ENCODE results near the gene GNPTAB.
"Not testable (repeated sequence)": the region's sequence is repeated elsewhere in the genome, so short reads cannot be mapped to it uniquely, and the experiment has no call there.

Gene GNPTAB

DNA sequence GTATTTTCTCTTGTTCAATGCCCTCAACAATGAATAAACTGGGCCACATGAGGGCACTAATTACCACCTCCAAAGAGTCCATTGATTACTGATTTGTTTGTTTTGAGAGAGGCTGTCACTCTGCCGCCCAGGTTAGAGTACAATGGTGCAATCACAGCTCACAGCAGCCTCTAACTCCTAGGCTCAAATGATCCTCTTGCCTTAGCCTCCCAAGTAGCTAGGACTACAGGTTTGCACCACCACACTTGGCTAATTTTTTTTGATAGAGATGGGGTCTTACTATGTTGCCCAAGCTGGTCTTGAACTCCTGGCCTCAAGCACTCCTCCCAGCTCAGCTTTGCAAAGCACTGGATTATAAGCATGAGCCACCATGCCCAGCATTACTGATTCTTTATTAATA is 63.2 kb downstream of the GNPTAB start:
- no peak for DNase-seq

DNA sequence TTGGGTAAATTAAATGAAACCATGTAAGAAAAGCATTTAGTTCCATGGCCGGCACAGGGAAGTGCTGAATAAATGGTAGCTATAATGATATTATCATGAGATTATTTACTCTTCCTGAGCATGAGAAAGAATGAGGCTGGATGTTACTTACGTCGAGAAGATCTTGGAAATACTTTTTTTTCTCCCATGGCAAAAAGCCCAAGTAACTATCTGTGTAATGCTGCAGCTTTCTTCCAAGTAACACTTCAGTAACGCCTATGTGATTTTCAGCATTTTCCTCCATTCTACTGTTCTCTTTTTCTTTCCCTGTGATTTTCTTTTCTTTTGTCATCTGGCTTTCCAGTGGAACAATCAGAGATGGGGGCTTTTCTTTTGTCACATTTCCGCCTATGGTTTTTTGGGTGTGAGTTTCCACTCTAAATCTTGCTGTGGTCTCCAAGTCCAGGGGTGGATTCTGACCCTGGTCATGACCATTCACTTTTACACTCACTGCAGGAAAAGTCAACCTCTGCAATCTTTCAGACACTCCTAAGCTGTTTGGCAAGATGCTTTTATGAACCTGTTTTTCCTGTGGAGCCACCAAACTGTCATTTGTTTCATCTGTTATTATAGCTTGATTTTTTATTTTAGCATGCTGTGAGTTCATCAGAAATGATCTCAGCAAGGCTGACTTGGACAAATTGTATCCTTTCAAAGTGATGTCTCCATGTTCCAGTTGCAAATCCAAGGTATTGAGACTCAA is 66.5 kb downstream of the GNPTAB start:
- no peak for DNase-seq

DNA sequence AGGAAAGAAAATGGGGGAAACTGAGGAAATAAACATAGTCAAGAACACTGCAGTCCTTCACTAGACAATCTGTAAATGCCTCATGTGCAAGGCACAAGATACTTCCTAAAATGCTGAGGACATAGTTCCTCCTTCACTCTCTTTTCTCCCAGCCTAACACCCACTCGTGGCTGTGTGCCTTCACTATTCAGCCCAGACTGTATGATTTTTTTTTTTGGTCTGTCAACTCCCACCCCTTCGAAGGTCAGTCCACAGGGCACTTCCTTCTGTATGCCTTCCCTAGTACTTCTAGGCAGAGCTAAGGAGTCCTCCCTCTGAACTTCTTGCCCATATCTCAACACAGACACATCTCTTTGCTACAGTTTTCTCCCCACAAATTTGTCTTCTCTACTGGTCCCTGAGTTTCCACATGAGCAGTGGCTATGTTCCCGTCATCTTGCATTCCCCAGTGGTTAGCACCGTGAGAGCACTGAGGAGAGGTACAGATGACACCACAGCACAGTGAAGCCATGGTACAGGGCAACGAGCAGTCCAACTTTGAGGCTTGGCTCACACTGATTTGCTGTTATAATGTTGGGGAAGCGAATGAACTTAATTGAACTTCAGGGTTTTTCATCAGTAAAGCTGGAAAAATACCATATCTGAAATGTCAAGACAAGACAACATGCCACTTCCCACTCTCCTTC is 67.4 kb downstream of the GNPTAB start:
- DNase-seq, result no peak

- no peak for DNase-seq
Observed at GRCh38 chr12:101761781-101762180, 69.0 kb downstream of the GNPTAB start.

- no peak for DNase-seq
Observed at GRCh38 chr12:101761350-101761749, 69.4 kb downstream of the GNPTAB start.

DNA sequence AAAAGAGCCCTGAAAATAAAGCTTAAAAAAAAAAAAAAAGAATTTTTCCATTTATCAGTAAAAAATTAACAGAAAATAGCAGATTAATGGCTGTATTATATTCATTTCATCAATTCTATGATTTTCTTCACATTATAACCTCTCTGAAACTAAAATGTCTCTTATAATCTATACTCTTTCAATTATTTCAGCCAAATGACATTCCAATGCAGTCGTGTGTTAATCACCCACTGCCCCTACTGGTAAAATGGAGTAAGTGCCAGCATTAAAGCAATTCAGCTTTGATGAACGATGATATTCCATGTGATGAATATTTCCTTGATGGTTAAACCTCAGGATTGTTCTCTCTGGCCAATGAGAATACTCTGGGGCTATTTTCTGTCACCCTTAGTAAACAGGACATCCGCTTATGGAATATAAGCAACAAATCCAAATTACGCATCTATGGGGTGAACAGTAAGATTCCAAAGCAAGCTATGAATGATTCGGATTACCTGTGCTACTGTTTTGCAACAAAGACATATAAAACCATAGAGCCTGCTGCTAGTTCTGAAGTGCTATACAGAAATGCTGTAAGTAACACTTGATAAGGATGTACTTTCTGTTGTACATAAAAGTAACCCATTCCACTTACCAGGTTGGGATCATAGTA is 71.2 kb downstream of the GNPTAB start:
- peak; percentile 9 for DNase-seq

DNA sequence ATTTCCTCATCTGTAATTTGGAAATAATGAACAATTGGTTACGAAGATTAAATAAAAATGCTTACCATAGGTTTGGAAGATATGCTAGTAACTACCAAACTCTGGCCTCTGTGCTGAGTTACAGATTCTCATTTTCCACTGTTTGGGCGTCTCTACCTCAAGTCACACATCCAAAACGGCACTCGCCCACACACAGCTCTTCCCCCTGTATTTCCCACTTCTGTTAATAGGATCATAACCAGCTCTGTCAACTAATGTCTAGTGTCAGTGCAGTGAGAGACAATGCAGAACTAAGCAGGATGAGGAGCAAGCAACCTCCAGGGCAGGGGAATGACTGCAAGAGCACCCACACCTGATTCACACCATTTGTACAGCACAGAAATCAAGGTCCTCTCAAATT is 80.6 kb downstream of the GNPTAB start:
- DNase-seq, result no peak

DNA sequence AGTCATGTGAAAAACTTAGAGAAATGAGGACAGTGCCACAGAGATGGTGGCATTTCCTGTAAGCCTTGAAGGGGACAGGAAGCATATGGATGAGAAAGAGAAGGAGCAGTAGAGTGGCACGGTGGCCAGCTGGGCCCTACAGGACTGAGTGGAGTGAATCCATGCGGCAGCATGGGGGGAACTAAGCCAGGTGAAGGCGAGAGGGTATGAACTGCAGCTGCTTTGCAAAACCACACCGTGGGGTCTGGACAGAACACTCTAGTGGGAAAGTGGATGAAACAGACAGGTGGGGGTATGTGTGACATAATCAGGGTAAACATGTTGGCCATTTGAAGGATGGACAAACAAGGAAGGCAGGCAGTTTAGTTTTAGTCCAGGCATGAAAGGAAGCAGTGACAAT is 81.1 kb downstream of the GNPTAB start:
- DNase-seq, result no peak

- no peak for DNase-seq
Observed at GRCh38 chr12:101748907-101749306, 81.9 kb downstream of the GNPTAB start.

DNA sequence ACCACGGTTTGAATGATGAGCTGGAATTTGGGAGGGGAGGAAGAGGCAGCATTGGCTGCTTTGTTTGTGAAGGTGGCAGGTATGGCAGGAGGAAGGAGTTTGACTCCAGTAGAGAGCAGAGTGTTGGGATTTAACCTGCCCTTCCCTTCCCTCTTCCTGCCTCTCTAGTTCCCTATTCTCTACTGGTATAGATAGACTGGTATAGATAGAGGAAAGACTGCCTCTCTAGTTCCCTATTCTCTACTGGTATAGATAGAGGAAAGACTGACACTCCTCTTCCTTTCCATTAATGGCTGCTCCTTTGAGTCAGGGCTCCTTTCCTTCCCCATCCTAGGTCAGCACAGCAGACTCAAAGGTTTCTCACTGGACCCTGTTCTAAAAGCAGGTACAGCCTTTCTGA is 83.1 kb downstream of the GNPTAB start:
- no peak for DNase-seq

DNA sequence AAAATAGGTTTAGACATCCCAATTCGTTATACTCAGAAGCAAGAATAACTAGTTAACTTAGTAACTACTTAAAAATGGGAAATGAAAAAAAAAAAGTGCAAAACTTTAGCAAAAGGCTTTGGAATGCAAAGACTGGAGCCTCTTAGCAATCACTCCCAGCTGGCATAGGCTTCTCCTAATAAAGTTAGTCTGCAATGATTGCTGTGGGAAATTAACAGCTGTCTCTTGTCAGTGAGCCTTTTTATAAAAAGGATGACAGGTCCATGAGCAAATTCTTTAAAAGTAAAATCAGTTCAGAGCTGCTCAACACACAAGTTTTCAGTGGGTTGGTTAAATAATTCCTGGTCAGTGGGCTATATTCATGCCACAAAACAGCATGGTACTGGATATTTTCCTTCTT is 84.1 kb downstream of the GNPTAB start:
- no peak for DNase-seq

- DNase-seq, result no peak
Observed at GRCh38 chr12:101746196-101746595, 84.6 kb downstream of the GNPTAB start.

DNA sequence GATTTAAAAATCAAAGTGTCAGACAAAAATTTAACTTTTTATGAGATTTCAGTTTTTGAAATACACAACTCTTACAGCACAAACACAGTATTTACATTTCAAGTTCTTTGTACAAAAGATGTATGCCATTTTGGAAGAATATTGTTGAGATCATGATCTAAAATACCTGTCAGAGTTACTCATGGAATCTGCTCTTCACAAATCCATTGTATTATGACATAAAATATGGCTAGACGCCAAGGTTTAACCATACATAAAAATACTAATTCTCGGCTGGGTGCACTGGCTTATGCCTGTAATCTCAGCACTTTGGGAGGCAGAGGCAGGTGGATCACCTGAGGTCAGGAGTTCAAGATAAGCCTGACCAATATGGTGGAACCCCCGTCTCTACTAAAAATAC is 85.3 kb downstream of the GNPTAB start:
- DNase-seq, result no peak

- no peak for DNase-seq
Observed at GRCh38 chr12:101743724-101744472, 86.9 kb downstream of the GNPTAB start.

- no peak for DNase-seq
Observed at GRCh38 chr12:101743242-101743641, 87.5 kb downstream of the GNPTAB start.

DNA sequence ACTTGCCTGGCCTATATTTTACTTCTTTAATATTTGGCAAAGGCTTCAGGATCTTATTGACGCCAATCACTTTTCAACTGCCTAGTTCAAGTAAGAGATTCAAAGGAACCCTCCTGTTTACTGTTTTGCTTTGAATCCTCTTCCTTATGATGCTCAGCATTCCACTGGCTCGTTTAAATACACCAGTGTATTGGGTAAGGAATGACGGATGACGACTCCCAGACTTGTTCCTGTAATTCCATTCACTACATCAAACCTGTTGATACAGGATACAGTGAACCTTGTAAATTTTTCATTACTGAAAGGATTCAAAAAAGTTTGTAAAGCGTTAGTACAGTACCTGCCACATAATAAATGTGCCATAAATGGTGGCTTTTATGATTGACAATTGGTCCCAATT is 89.8 kb downstream of the GNPTAB start:
- DNase-seq, result no peak

DNA sequence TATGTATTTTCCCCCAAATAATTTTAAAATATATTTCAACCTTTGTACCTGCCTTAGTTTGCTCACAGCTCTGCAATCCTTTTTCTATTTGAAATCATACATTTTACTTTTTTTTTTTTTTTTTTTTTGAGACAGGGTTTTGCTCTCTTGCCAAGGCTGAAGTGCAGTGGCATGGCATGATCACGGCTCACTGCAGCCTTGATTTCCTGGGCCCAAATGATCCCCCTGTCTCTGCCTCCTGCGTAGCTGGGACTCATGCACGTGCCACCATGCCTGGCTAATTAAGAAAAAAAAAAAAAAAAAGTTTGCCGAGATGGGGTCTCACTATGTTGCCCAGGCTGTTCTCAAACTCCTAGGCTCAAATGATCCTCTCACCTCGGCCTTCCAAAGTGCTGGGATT is 90.2 kb downstream of the GNPTAB start:
- no peak for DNase-seq

DNA sequence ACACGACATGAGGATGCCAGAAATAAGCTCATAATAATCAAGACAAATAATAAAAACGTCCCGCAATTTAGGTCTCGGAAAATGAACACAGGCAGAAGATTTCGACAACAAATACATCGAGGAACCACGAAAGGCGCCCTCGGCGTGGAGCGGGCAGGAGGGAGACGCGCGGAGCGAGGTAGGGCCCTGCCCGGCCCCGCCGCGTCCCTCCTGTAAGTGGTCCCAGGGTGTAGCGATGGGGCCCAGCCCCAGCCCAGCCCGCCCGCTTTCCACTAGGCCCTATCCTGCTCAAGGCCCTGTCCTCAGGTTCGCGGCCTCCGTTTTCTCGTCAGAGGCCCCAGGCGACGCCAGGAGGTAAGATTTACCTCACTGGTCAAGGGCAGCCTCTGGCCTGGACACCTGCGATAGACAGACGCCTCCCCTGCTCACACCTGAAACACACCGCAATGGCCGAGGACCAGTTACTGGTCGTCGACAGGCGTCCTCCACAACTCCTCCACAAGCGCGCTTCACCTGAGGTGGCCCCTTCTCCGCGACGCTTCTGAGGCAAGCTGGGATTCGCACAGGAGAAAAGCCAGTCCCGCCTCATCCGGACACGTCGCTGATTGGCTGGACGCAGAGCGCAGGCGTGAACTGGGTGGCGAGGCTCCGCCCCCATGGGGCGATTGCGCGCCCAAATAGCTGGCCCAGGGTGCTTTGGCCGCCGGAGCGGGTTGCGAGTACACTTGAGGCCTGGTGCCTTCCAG is 91.7 kb downstream of the GNPTAB start, which contains the start of gene SYCP3:
TSS of gene SYCP3 (minus strand) at position 543 of the 746 bp plus-strand sequence. CDS start 1,527 bp downstream, outside the sequence.
- DNase-seq, result no peak

GRCh38 chr12:101737476-101737875 is 93.3 kb downstream of the GNPTAB start:
- DNase-seq, result no peak

GRCh38 chr12:101734482-101734881 is 96.3 kb downstream of the GNPTAB start:
- DNase-seq, result not testable (repeated sequence)

DNA sequence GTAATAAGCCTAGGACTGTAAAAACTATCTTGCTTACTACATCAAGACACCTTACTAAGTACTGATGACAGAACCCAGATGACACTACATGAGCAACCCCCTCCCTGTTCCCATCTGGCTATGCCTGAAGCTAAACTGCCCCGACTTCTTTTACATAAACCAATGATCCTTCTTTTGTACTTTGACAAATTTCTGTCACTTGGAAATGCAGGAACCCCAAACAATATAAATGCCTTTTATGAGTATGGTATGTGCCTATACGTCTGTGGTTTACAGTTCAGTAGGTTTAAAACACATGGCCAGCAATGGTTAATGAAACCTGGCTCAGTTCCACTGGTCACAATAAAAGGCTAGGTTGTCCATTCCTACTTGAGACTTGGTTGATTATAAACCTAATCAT is 97.6 kb downstream of the GNPTAB start:
- no peak for DNase-seq

GRCh38 chr12:101732318-101732717 is 98.4 kb downstream of the GNPTAB start:
- DNase-seq, result no peak

DNA sequence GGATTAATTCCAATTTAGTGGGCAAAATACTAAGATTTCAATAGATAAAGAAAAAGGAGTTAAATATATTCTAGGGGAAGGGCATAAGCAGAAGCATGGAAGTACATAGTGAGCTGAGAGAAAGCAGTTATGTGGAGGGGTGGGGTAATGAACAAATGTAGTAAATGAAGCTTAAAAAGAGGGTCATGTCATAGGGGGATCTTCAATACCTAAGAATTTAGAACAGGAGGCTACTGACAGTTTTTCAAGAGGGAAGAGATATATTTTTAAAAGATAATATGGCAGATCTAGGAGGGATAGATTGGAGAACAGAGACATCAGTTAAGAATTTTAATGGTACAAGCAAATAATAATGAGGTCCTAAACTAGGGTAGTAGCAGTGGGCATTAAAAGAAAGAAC is 100.9 kb downstream of the GNPTAB start:
- no peak for DNase-seq

All from KG1 (cell line).